PC-3 (cell line): ENCODE results near the gene ITGAE. TPM values are rescaled to one million over a fixed set of nuclear protein-coding genes. Genes with fewer than 3 reads are reported as not detected.

ENCODE experiments used
- ATAC-seq: fragments of 200-7000 bp; cut with Tn5 transposase; 2 replicates; pipeline ENCODE4 v1.9.1; 2020; ENCODE audit warnings: mild to moderate bottlenecking, moderate library complexity
- BruUV-seq: library from RNA; stranded (reverse); fragments of 400-500 nt; replicated peaks from 2 replicates; lab custom pipeline; 2021; lab: Mats Ljungman, UMichigan
- CTCF ChIA-PET: fragments of 300-600 bp; sonication (Branson Sonifier 250); formaldehyde crosslinking; loops from one replicate; lab custom pipeline; 2022; ENCODE audit warnings: antibody characterized with exemption; lab: Charles Lee
- POLR2A ChIA-PET: fragments of 300-600 bp; sonication (Branson Sonifier 250); formaldehyde crosslinking; loops from one replicate; lab custom pipeline; 2022; ENCODE audit warnings: antibody characterized with exemption; ENCODE audit not compliant: unreplicated experiment; lab: Charles Lee
- DNase-seq: peaks from one replicate; pipeline ENCODE4 v3.0.0-alpha.2; 2015
- H2AFZ ChIP-seq: fragments of 300-600 bp; sonication (generic); 2 replicates; pipeline ENCODE4 v1.6.0; 2016; ENCODE audit warnings: antibody characterized with exemption, low read length
- H3F3A ChIP-seq: fragments of 300-600 bp; sonication (generic); one replicate; pipeline ENCODE4 v1.6.0; 2017; ENCODE audit warnings: antibody characterized with exemption, low read length, control low read depth, mild to moderate bottlenecking; ENCODE audit not compliant: unreplicated experiment
- H3K27ac ChIP-seq: fragments of 300-600 bp; sonication (generic); 2 replicates; pipeline ENCODE4 v1.5.1; 2016; ENCODE audit warnings: mild to moderate bottlenecking, low read length
- H3K27me3 ChIP-seq: fragments of 300-600 bp; sonication (generic); 2 replicates; pipeline ENCODE4 v1.6.1; 2016; ENCODE audit warnings: low read length, mixed read lengths
- H3K36me3 ChIP-seq: fragments of 300-600 bp; sonication (generic); 2 replicates; pipeline ENCODE4 v1.6.1; 2016; ENCODE audit warnings: low read depth, mixed run types, low read length, mixed read lengths
- H3K4me1 ChIP-seq: fragments of 300-600 bp; sonication (generic); 2 replicates; pipeline ENCODE4 v1.5.1; 2016; ENCODE audit warnings: low read length; ENCODE audit not compliant: insufficient read depth
- H3K4me2 ChIP-seq: fragments of 300-600 bp; sonication (generic); 2 replicates; pipeline ENCODE4 v1.6.0; 2016; ENCODE audit warnings: low read length
- H3K4me3 ChIP-seq: fragments of 300-600 bp; sonication (generic); 2 replicates; pipeline ENCODE4 v1.5.1; 2016; ENCODE audit warnings: mild to moderate bottlenecking, low read length, mixed read lengths
- H3K79me2 ChIP-seq: fragments of 300-600 bp; sonication (generic); 2 replicates; pipeline ENCODE4 v1.6.1; 2017; ENCODE audit warnings: low read length, mixed read lengths
- H3K9ac ChIP-seq: fragments of 300-600 bp; sonication (generic); 2 replicates; pipeline ENCODE4 v1.6.0; 2016; ENCODE audit warnings: mild to moderate bottlenecking, low read length
- H3K9me2 ChIP-seq: fragments of 300-600 bp; sonication (generic); replicated peaks from 2 replicates; pipeline ENCODE4 v1.6.1; 2016; ENCODE audit warnings: mixed run types, low read length, mixed read lengths
- H3K9me3 ChIP-seq: fragments of 300-600 bp; sonication (generic); 2 replicates; pipeline ENCODE4 v1.6.1; 2016; ENCODE audit warnings: low read length, mixed read lengths
- H4K20me1 ChIP-seq: fragments of 300-600 bp; sonication (generic); 2 replicates; pipeline ENCODE4 v1.6.1; 2016; ENCODE audit warnings: low read length, mixed read lengths
- EZH2 ChIP-seq: fragments of 300-600 bp; sonication (generic); IDR thresholded peaks from one replicate; pipeline ENCODE4 v1.6.1; 2017; ENCODE audit warnings: antibody characterized with exemption, mild to moderate bottlenecking, low read length; ENCODE audit not compliant: unreplicated experiment
- EZH2phosphoT487 ChIP-seq: fragments of 300-600 bp; sonication (generic); IDR thresholded peaks from 2 replicates; pipeline ENCODE4 v1.6.1; 2018; ENCODE audit warnings: mild to moderate bottlenecking, antibody characterized with exemption, low read length, borderline replicate concordance
- intact Hi-C: fragments of 100-400 bp; cut with micrococcal nuclease; formaldehyde crosslinking; loops from 2 replicates; pipeline ENCODE4 v1.9.0; 2023
- total RNA-seq: library from RNA; depleted of rRNA; stranded (reverse); fragments of >200 nt; gene quantifications from 2 replicates; pipeline ENCODE4 v1.2.3, GENCODE V29; 2014
- TF ChIP-seq, protein P1 (sequence below): fragments of 300-600 bp; sonication (generic); conservative IDR thresholded peaks from 2 replicates; pipeline ENCODE4 v1.5.1; 2017; ENCODE audit warnings: antibody characterized with exemption, low read depth, mild to moderate bottlenecking, low read length

Gene ITGAE
- total RNA-seq, 1 experiment from 2014 or later: 42.0 TPM

DNA sequence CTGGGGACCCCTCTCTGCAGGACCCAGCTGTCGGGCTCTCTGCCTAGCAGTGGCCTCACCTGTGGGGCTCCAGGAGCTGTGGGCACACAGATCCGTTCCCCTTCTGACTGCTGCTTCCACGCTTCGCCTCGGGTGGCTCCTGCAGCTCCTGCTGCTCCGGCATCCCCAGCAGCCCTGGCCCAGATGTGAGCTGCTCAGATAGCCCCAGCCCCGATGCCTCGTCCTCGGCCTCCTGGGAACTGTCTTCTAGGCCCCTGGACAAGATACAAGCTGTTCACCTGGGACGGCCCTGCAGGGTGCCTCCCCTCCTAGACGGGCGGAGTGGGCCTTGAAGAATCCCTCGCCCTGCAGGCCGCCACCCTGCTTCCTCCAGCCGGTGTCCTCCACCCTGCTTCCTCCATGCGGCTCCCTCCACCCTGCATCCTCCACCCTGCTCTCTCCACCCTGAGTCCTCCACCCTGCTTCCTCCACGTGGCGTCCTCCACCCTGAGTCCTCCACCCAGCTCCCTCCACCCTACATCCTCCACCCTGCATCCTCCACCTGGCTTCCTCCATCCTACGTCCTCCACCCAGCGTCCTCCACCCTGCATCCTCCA lies 121.4 kb downstream of the ITGAE start:
- Histone ChIP-seq H4K20me1 (no peaks in the 10 kb centered on the region), H3K9me3 (no peaks in the 10 kb centered on the region), H3K79me2 (no peaks in the 10 kb centered on the region), H3K9ac (no peak overlapping the region), H2AFZ (no peak overlapping the region), H3K27me3 (no peaks in the 10 kb centered on the region), H3K9me2 (no peaks in the 10 kb centered on the region), H3K4me3 (no peak overlapping the region), H3F3A (no peaks in the 10 kb centered on the region), H3K4me1 (no peaks in the 10 kb centered on the region), H3K4me2 (no peak overlapping the region), H3K27ac (no peak overlapping the region), H3K36me3 (no peaks in the 10 kb centered on the region; the same call in 1 of the 2 replicates)
- ChIA-PET POLR2A (no interaction called here), CTCF (no interaction called here)
- DNase-seq (no peak), ATAC-seq (no peak)
- no TSS peak for BruUV-seq
- TF ChIP-seq, protein P1, sequence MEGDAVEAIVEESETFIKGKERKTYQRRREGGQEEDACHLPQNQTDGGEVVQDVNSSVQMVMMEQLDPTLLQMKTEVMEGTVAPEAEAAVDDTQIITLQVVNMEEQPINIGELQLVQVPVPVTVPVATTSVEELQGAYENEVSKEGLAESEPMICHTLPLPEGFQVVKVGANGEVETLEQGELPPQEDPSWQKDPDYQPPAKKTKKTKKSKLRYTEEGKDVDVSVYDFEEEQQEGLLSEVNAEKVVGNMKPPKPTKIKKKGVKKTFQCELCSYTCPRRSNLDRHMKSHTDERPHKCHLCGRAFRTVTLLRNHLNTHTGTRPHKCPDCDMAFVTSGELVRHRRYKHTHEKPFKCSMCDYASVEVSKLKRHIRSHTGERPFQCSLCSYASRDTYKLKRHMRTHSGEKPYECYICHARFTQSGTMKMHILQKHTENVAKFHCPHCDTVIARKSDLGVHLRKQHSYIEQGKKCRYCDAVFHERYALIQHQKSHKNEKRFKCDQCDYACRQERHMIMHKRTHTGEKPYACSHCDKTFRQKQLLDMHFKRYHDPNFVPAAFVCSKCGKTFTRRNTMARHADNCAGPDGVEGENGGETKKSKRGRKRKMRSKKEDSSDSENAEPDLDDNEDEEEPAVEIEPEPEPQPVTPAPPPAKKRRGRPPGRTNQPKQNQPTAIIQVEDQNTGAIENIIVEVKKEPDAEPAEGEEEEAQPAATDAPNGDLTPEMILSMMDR: no peak
- no peak for TF ChIP-seq EZH2
- intact Hi-C loops: loop anchor here (5.0 kb wide), 1 partner anchor 53 kb away; no protein-coding TSS in a partner anchor

DNA sequence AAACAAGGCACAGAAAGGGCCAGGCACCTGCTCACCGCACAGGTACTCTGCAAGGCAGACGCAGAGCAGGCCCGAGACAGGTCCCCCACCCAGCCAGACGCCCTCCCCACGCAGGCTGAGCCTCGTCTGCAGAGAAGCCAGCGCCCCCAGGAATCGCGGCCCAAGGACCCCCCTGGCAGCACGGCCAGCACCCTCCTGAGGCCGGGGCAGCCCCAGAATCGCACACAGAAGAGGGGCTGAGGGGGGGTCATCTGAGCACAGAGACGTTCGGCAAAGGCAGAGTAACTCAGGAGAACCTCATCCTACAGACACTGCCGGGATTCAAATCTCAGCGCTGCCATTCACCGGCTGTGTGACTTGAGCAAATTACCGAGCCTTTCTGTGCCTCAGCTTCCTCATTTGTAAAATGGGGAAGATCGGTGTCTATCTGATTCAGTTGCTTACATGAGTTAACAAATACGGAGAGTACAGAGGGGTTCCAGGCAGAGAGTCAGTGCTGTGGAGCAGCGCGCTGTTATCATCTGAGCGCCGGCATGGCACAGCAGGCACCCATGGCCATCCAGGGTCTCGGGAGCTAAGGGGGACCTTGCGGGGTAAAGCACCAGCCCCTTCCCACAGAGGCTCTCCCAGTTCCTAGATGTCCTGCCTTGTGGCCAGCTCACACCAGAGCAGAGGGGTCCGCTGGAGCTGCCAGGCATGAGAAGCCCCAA lies 122.0 kb downstream of the ITGAE start:
- no peak overlapping the region for H3K9ac ChIP-seq
- BruUV-seq: no TSS peak
- TF ChIP-seq, protein P1: no peak
- TF ChIP-seq EZH2 (no peak), EZH2phosphoT487 (no peak)
- no peaks in the 10 kb centered on the region for H3K9me2 ChIP-seq
- DNase-seq (no peak), ATAC-seq (no peak)
- no peaks in the 10 kb centered on the region for H3K79me2 ChIP-seq
- no peak overlapping the region for H3K4me3 ChIP-seq
- ChIA-PET POLR2A (interaction anchor here (0.6 kb wide), 1 partner anchor 24 kb away, joined by 3 read pairs; no protein-coding TSS in a partner anchor), CTCF (no interaction called here)
- no peaks in the 10 kb centered on the region for H3F3A ChIP-seq
- no peaks in the 10 kb centered on the region for H3K9me3 ChIP-seq
- H2AFZ ChIP-seq: no peak overlapping the region
- H3K4me1 ChIP-seq: no peaks in the 10 kb centered on the region
- no peak overlapping the region for H3K27ac ChIP-seq
- H3K27me3 ChIP-seq: no peaks in the 10 kb centered on the region
- H3K36me3 ChIP-seq: no peaks in the 10 kb centered on the region; the same call in 1 of the 2 replicates
- H4K20me1 ChIP-seq: no peaks in the 10 kb centered on the region
- H3K4me2 ChIP-seq: no peak overlapping the region
- intact Hi-C loops: no loop called here
